Hepatocyte (in vitro differentiated cells): ENCODE measurements around the gene ADIPOR1.

Experiments
- CTCF ChIP-seq: fragments of 200-600 bp; sonication (generic); IDR thresholded peaks from 2 replicates; pipeline ENCODE4 v1.5.1; 2016; ENCODE audit warnings: antibody characterized with exemption, mild to moderate bottlenecking; ENCODE audit not compliant: poor library complexity
- EZH2 ChIP-seq: fragments of 200-600 bp; sonication (generic); IDR thresholded peaks from 2 replicates; pipeline ENCODE4 v1.6.1; 2016; ENCODE audit warnings: antibody characterized with exemption, mild to moderate bottlenecking, borderline replicate concordance

- no peak for TF ChIP-seq CTCF
- TF ChIP-seq EZH2 = no peak
Measured at GRCh38 chr1:202964791-202965410, 6.8 kb upstream of the ADIPOR1 start.
